Activated CD4-positive, alpha-beta T cell treated with anti-CD3 and anti-CD28 coated beads, Interleukin-2, amount 50 U/mL, for 1 hour (primary cell): ENCODE results near the gene FBN1.

Source experiments
- DNase-seq: peaks from one replicate; pipeline ENCODE4 v3.0.0-alpha.2; 2020

FBN1 gene

GRCh38 chr15:48419896-48420295 is 225.6 kb downstream of the FBN1 start:
- DNase-seq, result no peak

- DNase-seq, result no peak
These were observed 227.2 kb downstream of the FBN1 start for GRCh38 chr15:48418343-48418742.

- no peak for DNase-seq
These were observed 229.2 kb downstream of the FBN1 start for GRCh38 chr15:48416301-48416700.

- DNase-seq, result no peak
These were observed 230.2 kb downstream of the FBN1 start for GRCh38 chr15:48415036-48415886.

- no peak for DNase-seq
These were observed 231.5 kb downstream of the FBN1 start for GRCh38 chr15:48414015-48414414.

GRCh38 chr15:48413304-48413703 is 232.2 kb downstream of the FBN1 start:
- no peak for DNase-seq

- DNase-seq, result no peak
These were observed 233.4 kb downstream of the FBN1 start for GRCh38 chr15:48411971-48412591.

- no peak for DNase-seq
These were observed 235.9 kb downstream of the FBN1 start for GRCh38 chr15:48409623-48410022.

- no peak for DNase-seq
These were observed 237.2 kb downstream of the FBN1 start for GRCh38 chr15:48408327-48408726.

- DNase-seq, result no peak
These were observed 237.9 kb downstream of the FBN1 start for GRCh38 chr15:48407646-48408045.

- no peak for DNase-seq
These were observed 238.6 kb downstream of the FBN1 start for GRCh38 chr15:48406911-48407310.

- no peak for DNase-seq
These were observed 239.1 kb downstream of the FBN1 start for GRCh38 chr15:48406266-48406891.

- DNase-seq, result no peak
These were observed 242.9 kb downstream of the FBN1 start for GRCh38 chr15:48402427-48403177.

GRCh38 chr15:48400086-48400485 is 245.4 kb downstream of the FBN1 start:
- DNase-seq, result no peak

GRCh38 chr15:48397841-48398240 is 247.7 kb downstream of the FBN1 start:
- DNase-seq, result no peak

- no peak for DNase-seq
These were observed 249.5 kb downstream of the FBN1 start for GRCh38 chr15:48396020-48396419.

GRCh38 chr15:48395521-48396011 is 249.9 kb downstream of the FBN1 start:
- no peak for DNase-seq

GRCh38 chr15:48394970-48395369 is 250.5 kb downstream of the FBN1 start:
- no peak for DNase-seq

- no peak for DNase-seq
These were observed 251.6 kb downstream of the FBN1 start for GRCh38 chr15:48393645-48394506.

- DNase-seq, result no peak
These were observed 253.2 kb downstream of the FBN1 start for GRCh38 chr15:48392356-48392755.

- DNase-seq, result no peak
These were observed 253.6 kb downstream of the FBN1 start for GRCh38 chr15:48391950-48392349.

- no peak for DNase-seq
These were observed 255.8 kb downstream of the FBN1 start for GRCh38 chr15:48389691-48390143.
